NCI-H1436 (cell line): ENCODE measurements around the gene FANCD2.
"Not testable (repeated sequence)": the region's sequence is repeated elsewhere in the genome, so short reads cannot be mapped to it uniquely, and the experiment has no call there.

Experiments used
- DNase-seq: peaks from one replicate; lab custom pipeline; 2025; lab: John Stamatoyannopoulos, UW

FANCD2 gene

GRCh38 chr3:10015461-10015904 lies 10.8 kb upstream of the FANCD2 start:
- no peak for DNase-seq

- DNase-seq, result no peak
These were observed 8.5 kb upstream of the FANCD2 start for GRCh38 chr3:10017636-10018292.

GRCh38 chr3:10018806-10019205 lies 7.4 kb upstream of the FANCD2 start:
- not testable (repeated sequence) for DNase-seq

- no peak for DNase-seq
These were observed 6.9 kb upstream of the FANCD2 start for GRCh38 chr3:10019326-10019725.

- no peak for DNase-seq
These were observed 4.1 kb upstream of the FANCD2 start for GRCh38 chr3:10021856-10022775.

- no peak for DNase-seq
These were observed 2.5 kb upstream of the FANCD2 start for GRCh38 chr3:10023587-10024310.

- DNase-seq, result no peak
These were observed 793 bp upstream of the FANCD2 start for GRCh38 chr3:10025205-10026083.

- DNase-seq, result no peak
These were observed 14.8 kb downstream of the FANCD2 start for GRCh38 chr3:10041034-10041433.

GRCh38 chr3:10047876-10048275 lies 21.6 kb downstream of the FANCD2 start:
- no peak for DNase-seq

- DNase-seq, result not testable (repeated sequence)
These were observed 26.8 kb downstream of the FANCD2 start for GRCh38 chr3:10053054-10053453.

GRCh38 chr3:10055097-10055496 lies 28.9 kb downstream of the FANCD2 start:
- DNase-seq, result no peak

- DNase-seq, result not testable (repeated sequence)
These were observed 43.8 kb downstream of the FANCD2 start for GRCh38 chr3:10070077-10070476.

GRCh38 chr3:10074666-10075065 lies 48.4 kb downstream of the FANCD2 start:
- no peak for DNase-seq

- no peak for DNase-seq
These were observed 55.6 kb downstream of the FANCD2 start for GRCh38 chr3:10081871-10082270.

GRCh38 chr3:10085738-10086137 lies 59.5 kb downstream of the FANCD2 start:
- no peak for DNase-seq

- no peak for DNase-seq
These were observed 62.0 kb downstream of the FANCD2 start for GRCh38 chr3:10088256-10088655.

- DNase-seq, result no peak
These were observed 63.9 kb downstream of the FANCD2 start for GRCh38 chr3:10090179-10090578.

GRCh38 chr3:10090774-10091173 lies 64.5 kb downstream of the FANCD2 start:
- DNase-seq, result not testable (repeated sequence)

GRCh38 chr3:10091387-10091786 lies 65.2 kb downstream of the FANCD2 start:
- DNase-seq, result not testable (repeated sequence)

- DNase-seq, result no peak
These were observed 67.4 kb downstream of the FANCD2 start for GRCh38 chr3:10093678-10094077.

- no peak for DNase-seq
These were observed 72.8 kb downstream of the FANCD2 start for GRCh38 chr3:10099041-10099440.
